Urinary bladder (tissue), 4 donors: ENCODE measurements around the gene C12orf75. TPM values are rescaled to one million over a fixed set of nuclear protein-coding genes. Genes with fewer than 3 reads are reported as not detected.

Experiments used
- DNase-seq: peaks from one replicate; pipeline ENCODE4 v3.0.0-alpha.2; 2015; ENCODE audit errors: extremely low spot score
- H3K27ac ChIP-seq: one replicate; pipeline ENCODE4 v1.5.1; 2013; ENCODE audit warnings: low read depth, mild to moderate bottlenecking, moderate library complexity
- H3K36me3 ChIP-seq: one replicate; pipeline ENCODE4 v1.6.1; 2013; ENCODE audit warnings: mild to moderate bottlenecking, moderate library complexity; ENCODE audit not compliant: insufficient read depth
- H3K4me1 ChIP-seq: one replicate; pipeline ENCODE4 v1.6.1; 2013; ENCODE audit warnings: mild to moderate bottlenecking, moderate library complexity; ENCODE audit not compliant: insufficient read depth
- H3K4me3 ChIP-seq: one replicate; pipeline ENCODE4 v1.5.1; 2013; ENCODE audit warnings: low read depth, low read length
- WGBS: extraction: QIAGEN DNeasy Blood & Tissue Kit; methylation state at CpG from one replicate; pipeline ENCODE4 v1.1.7; 2013; 5-methylcytosine and 5-hydroxymethylcytosine counted together
- polyA plus RNA-seq: library from polyadenylated mRNA; stranded (reverse); fragments of 200-250 nt; gene quantifications from one replicate; pipeline ENCODE4 v1.2.3, GENCODE V29; 2013
- total RNA-seq: library from RNA; depleted of rRNA; stranded (reverse); fragments of >200 nt; gene quantifications from one replicate; pipeline ENCODE4 v1.2.3, GENCODE V29; 2014
- donor health status: healthy with polysubstance abuse.
- donor health status: healthy.

C12orf75 gene
- total and polyA plus RNA-seq, 2 donors = 4.2 to 21.7 TPM

DNA sequence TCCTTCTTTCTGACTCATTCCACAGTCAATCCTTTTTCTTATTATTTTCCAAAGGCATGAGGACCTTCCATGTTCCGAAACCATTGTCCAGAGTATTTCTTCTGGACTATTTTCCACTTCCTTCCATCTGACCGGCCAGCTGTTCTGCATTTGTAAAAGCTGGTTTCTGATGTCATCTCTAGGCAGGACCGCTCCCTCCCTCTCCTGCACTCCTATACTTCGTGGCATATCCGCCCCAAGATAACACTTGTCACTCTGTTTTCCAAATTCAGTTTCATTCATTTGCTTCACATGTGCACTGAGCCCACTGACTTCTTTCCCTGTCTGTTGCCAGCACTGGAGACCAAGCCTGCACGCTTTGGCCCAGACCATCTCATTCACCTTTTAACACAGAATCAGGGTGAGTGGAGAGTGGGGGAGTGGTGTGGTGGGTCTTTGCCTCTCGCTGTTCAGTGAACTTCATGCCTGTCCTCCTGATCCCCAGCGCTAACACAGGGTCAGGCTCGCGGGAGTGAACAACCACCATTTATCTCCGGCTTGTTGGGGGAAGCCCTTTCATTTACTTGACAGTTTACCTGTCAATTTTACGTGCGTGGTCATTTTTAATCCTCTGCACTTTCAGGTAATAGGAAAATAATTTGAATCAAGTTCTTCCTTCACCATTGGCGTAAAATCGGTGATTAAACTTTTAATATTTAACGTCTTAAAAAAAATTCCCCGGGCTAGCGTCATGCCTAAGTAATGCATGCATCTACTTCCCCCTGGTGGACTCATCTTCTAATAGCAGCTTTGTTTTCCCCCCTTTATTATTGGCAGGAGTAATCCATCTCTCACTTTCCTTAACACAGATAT, 52.5 kb downstream of the C12orf75 start:
- Histone ChIP-seq H3K4me3 (no peak overlapping the region), H3K4me1 (no peaks in the 10 kb centered on the region), H3K27ac (no peak overlapping the region), H3K36me3 (no peaks in the 10 kb centered on the region)
- WGBS = 14% methylated on average over 18 of the region's 18 CpGs
- peak; percentile 11 for DNase-seq

DNA sequence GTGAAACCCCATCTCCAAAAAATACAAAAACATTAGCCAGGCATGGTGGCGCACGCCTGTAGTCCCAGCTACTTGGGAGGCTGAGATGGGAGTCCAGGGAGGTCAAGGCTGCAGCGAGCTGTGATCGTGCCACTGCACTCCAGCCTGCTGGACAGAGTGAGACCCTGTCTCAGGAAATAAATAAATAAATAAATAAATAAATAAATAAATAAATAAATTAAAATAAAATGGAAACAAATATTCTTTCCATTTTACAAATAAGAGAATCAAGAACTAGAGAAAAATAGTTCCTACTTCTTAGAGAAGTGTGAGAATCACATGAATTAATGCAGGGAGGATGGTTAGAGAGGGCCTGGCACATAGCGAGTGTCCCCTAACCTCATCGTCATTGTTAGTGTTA, 53.7 kb downstream of the C12orf75 start:
- Histone ChIP-seq H3K27ac (no peak overlapping the region), H3K4me1 (no peaks in the 10 kb centered on the region), H3K4me3 (no peak overlapping the region), H3K36me3 (no peaks in the 10 kb centered on the region)
- no peak for DNase-seq
- 97% methylated on average over 6 of the region's 6 CpGs for WGBS

GRCh38 chr12:105384916-105385535, 54.5 kb downstream of the C12orf75 start:
- DNase-seq = no peak
- Histone ChIP-seq H3K36me3 (no peaks in the 10 kb centered on the region), H3K4me3 (no peak overlapping the region), H3K4me1 (no peaks in the 10 kb centered on the region), H3K27ac (no peak overlapping the region)
- 82% methylated on average over 6 of the region's 6 CpGs for WGBS

GRCh38 chr12:105386431-105386830, 55.9 kb downstream of the C12orf75 start:
- Histone ChIP-seq H3K27ac (no peak overlapping the region), H3K4me1 (no peaks in the 10 kb centered on the region), H3K36me3 (no peaks in the 10 kb centered on the region), H3K4me3 (no peak overlapping the region)
- 96% methylated on average over 3 of the region's 3 CpGs for WGBS
- no peak for DNase-seq

DNA sequence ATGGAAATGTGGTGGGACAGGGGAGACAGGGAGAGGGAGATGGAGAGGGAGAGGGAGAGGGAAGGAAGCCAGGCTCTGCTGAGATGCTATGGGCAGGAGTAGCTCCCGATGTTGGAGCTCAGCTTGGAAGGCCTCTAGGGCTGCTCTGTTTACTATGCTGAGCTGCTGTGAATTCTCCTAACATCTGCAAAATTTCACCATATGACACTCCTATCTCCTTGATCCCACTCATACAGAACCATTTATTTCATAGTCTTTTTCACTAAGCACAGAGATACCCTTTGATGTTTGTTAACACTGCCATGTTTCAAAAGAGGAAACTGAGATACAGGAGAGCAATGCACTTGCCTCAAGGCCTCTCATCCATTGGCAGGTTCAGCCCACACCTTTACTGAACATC, 60.7 kb downstream of the C12orf75 start:
- no peak for DNase-seq
- Histone ChIP-seq H3K4me1 (no peaks in the 10 kb centered on the region), H3K4me3 (no peak overlapping the region), H3K27ac (no peak overlapping the region), H3K36me3 (no peaks in the 10 kb centered on the region)
- 54% methylated on average over 1 of the region's 1 CpG for WGBS

- 19% methylated on average over 4 of the region's 4 CpGs for WGBS
- DNase-seq = no peak
- no peak overlapping the region for H3K4me3 ChIP-seq
- H3K27ac ChIP-seq = no peak overlapping the region
- no peaks in the 10 kb centered on the region for H3K4me1 ChIP-seq
- H3K36me3 ChIP-seq = no peaks in the 10 kb centered on the region
Observed at GRCh38 chr12:105393587-105393986, 63.1 kb downstream of the C12orf75 start.

- no peak for DNase-seq
- H3K4me3 ChIP-seq = no peak overlapping the region
- 97% methylated on average over 1 of the region's 1 CpG for WGBS
- H3K36me3 ChIP-seq = no peaks in the 10 kb centered on the region
- no peaks in the 10 kb centered on the region for H3K4me1 ChIP-seq
- no peak overlapping the region for H3K27ac ChIP-seq
Observed at GRCh38 chr12:105396024-105396423, 65.5 kb downstream of the C12orf75 start.

DNA sequence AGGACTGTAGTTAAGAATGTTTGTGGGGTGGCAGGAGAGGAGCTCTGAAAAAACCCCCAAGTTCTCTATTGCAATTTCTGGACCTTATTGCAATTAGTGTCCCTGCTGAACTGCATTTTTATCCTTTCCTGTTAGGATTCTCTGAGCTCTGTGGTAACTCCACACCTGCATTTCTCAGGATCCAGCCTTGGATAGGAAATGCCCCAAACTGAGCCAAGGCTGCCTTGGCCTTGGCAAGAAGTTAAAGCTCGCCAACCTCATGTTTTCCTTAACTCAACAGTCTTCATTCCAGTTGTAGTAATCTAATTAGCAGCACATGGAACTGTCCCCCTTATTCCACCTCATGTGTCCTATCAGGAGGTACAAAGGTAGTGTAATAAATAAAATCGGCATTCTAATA, 66.5 kb downstream of the C12orf75 start:
- no peaks in the 10 kb centered on the region for H3K4me1 ChIP-seq
- no peak overlapping the region for H3K27ac ChIP-seq
- no peaks in the 10 kb centered on the region for H3K36me3 ChIP-seq
- WGBS = 91% methylated on average over 2 of the region's 2 CpGs
- no peak overlapping the region for H3K4me3 ChIP-seq
- no peak for DNase-seq

DNA sequence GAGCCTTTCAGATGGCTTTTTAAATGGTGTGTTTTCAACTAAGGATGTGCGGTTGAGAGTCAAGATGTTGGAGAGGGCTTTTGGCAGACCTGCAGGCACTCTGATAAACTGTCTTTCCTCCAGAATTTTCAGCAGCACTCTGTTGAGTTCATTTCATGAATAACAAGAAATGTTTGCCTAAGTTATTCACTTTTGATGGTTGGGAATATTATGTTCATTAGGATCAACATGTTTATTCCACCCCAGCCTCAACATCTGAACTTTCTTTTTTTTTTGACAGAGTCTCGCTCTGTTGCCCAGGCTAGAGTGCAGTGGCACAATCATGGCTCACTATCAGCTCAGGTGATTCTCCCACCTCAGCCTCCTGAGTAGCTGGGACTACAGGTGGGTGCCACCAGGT, 68.4 kb downstream of the C12orf75 start:
- 94% methylated on average over 2 of the region's 2 CpGs for WGBS
- no peak overlapping the region for H3K4me3 ChIP-seq
- DNase-seq = no peak
- H3K36me3 ChIP-seq = no peaks in the 10 kb centered on the region
- no peaks in the 10 kb centered on the region for H3K4me1 ChIP-seq
- H3K27ac ChIP-seq = no peak overlapping the region

- no peaks in the 10 kb centered on the region for H3K4me1 ChIP-seq
- 86% methylated on average over 7 of the region's 7 CpGs for WGBS
- no peak overlapping the region for H3K27ac ChIP-seq
- no peaks in the 10 kb centered on the region for H3K36me3 ChIP-seq
- no peak overlapping the region for H3K4me3 ChIP-seq
- no peak for DNase-seq
Observed at GRCh38 chr12:105399428-105400081, 69.1 kb downstream of the C12orf75 start.

DNA sequence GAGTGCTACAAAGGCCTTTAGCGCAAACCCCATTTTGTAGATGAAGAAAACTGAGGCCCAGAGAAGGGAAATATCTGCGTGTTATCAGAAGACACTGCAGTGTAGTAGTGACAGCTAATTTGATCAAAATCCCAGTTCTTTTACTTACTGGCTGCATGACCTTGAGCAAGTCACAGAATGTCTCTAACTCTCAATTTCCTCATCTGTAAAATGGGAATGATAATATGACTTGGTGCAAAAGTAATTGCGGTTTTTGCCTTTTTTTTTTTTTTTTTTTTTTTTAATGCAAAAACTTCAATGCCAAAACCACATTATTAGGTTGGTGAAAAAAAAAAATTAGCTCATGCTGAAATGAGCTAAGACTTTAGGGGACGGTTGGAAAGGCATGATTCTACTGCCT, 69.7 kb downstream of the C12orf75 start:
- no peak for DNase-seq
- WGBS = 91% methylated on average over 4 of the region's 4 CpGs
- H3K4me3 ChIP-seq = no peak overlapping the region
- no peaks in the 10 kb centered on the region for H3K4me1 ChIP-seq
- H3K36me3 ChIP-seq = no peaks in the 10 kb centered on the region
- no peak overlapping the region for H3K27ac ChIP-seq

GRCh38 chr12:105401198-105401597, 70.7 kb downstream of the C12orf75 start:
- WGBS = 89% methylated on average over 4 of the region's 4 CpGs
- H3K27ac ChIP-seq = no peak overlapping the region
- no peak for DNase-seq
- no peaks in the 10 kb centered on the region for H3K4me1 ChIP-seq
- H3K4me3 ChIP-seq = no peak overlapping the region
- no peaks in the 10 kb centered on the region for H3K36me3 ChIP-seq

DNA sequence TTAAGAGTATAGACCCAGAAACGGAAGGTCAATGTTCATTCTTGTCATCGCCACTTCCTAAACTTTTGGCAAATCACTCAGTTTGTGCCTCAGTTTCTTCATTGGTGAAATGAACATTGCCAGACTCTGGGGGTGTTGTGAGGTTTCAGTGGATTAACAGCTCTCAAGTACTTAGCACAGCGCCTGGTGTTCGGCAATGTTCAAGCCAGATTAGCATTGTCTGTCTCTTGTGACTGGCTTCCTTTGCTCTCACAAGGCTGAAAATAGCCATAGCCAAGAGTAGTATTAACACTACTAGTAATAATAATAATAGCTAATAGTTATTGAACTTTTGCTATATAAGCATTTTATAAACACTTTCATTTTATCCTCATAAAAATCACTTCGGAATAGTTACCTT, 71.9 kb downstream of the C12orf75 start:
- Histone ChIP-seq H3K4me3 (no peak overlapping the region), H3K4me1 (no peaks in the 10 kb centered on the region), H3K27ac (no peak overlapping the region), H3K36me3 (no peaks in the 10 kb centered on the region)
- no peak for DNase-seq
- WGBS = 90% methylated on average over 5 of the region's 5 CpGs

- Histone ChIP-seq H3K36me3 (no peaks in the 10 kb centered on the region), H3K27ac (no peak overlapping the region), H3K4me3 (no peak overlapping the region), H3K4me1 (no peaks in the 10 kb centered on the region)
- WGBS = 79% methylated on average over 1 of the region's 1 CpG
- DNase-seq = no peak
Observed at GRCh38 chr12:105403095-105403494, 72.6 kb downstream of the C12orf75 start.
